Mesenchymal stem cell (in vitro differentiated cells and primary cell): ENCODE measurements around the gene PRKCA.

Experiments used
- DNase-seq: peaks from one replicate; pipeline ENCODE4 v3.0.0-alpha.2; 2013
- H2AFZ ChIP-seq: one replicate; pipeline ENCODE4 v1.6.1; 2013; ENCODE audit warnings: low read depth, mild to moderate bottlenecking, control low read depth, inconsistent platforms, low read length, moderate library complexity
- H2AK5ac ChIP-seq: 2 replicates; pipeline ENCODE4 v1.6.1; 2013; ENCODE audit warnings: low read length, moderate library complexity, mild to moderate bottlenecking, inconsistent platforms; ENCODE audit not compliant: severe bottlenecking
- H2BK120ac ChIP-seq: one replicate; pipeline ENCODE4 v1.6.1; 2013; ENCODE audit warnings: low read depth, mild to moderate bottlenecking, inconsistent platforms, low read length, moderate library complexity
- H2BK12ac ChIP-seq, 2 experiments: one replicate each; pipeline ENCODE4 v1.6.1; 2013; ENCODE audit warnings: inconsistent platforms in 2 of 2, low read length in 2 of 2, mild to moderate bottlenecking in 2 of 2, moderate library complexity in 2 of 2, control low read depth in 1 of 2
- H2BK15ac ChIP-seq: one replicate; pipeline ENCODE4 v1.6.1; 2013; ENCODE audit warnings: mild to moderate bottlenecking, low read depth, inconsistent platforms; ENCODE audit not compliant: poor library complexity, severe bottlenecking
- H2BK5ac ChIP-seq: 2 replicates; pipeline ENCODE4 v1.6.1; 2013; ENCODE audit warnings: low read depth, mild to moderate bottlenecking, low read length, control low read depth, inconsistent platforms; ENCODE audit not compliant: poor library complexity, severe bottlenecking
- H3K14ac ChIP-seq, 2 experiments: one replicate each; pipeline ENCODE4 v1.6.1; 2013; ENCODE audit warnings: inconsistent platforms in 2 of 2, low read length in 2 of 2, control low read depth in 1 of 2, mild to moderate bottlenecking in 1 of 2, moderate library complexity in 1 of 2
- H3K18ac ChIP-seq, 2 experiments: one replicate each; pipeline ENCODE4 v1.6.1; 2013; ENCODE audit warnings: inconsistent platforms in 2 of 2, low read length in 2 of 2, control low read depth in 1 of 2, low read depth in 1 of 2, mild to moderate bottlenecking in 1 of 2
- H3K23ac ChIP-seq, 2 experiments: one replicate each; pipeline ENCODE4 v1.6.1; 2013; ENCODE audit warnings: inconsistent platforms in 2 of 2, low read length in 2 of 2, mild to moderate bottlenecking in 2 of 2, moderate library complexity in 2 of 2, control low read depth in 1 of 2
- H3K27ac ChIP-seq: 2 replicates; pipeline ENCODE4 v1.5.1; 2013; ENCODE audit warnings: mild to moderate bottlenecking, moderate library complexity, low read length, control low read depth, inconsistent platforms; ENCODE audit not compliant: poor library complexity, severe bottlenecking
- H3K27me3 ChIP-seq, 2 experiments: 2 replicates each; pipeline versions ENCODE4 v1.6.1 to v1.7.0; 2013; ENCODE audit warnings: low read length in 2 of 2, mild to moderate bottlenecking in 2 of 2, moderate library complexity in 2 of 2, control low read depth in 1 of 2, inconsistent platforms in 1 of 2; ENCODE audit not compliant: control insufficient read depth in 1 of 2, insufficient read depth in 1 of 2
- H3K36me3 ChIP-seq, 2 experiments: 2 replicates each; pipeline versions ENCODE4 v1.6.1 to v1.7.0; 2013; ENCODE audit warnings: low read length in 2 of 2, control low read depth in 1 of 2, inconsistent platforms in 1 of 2, low read depth in 1 of 2, mild to moderate bottlenecking in 1 of 2; ENCODE audit not compliant: insufficient read depth in 2 of 2, control insufficient read depth in 1 of 2
- H3K4ac ChIP-seq, 2 experiments: one replicate each; pipeline ENCODE4 v1.6.1; 2013; ENCODE audit warnings: inconsistent platforms in 2 of 2, low read length in 2 of 2, mild to moderate bottlenecking in 2 of 2, moderate library complexity in 2 of 2, control low read depth in 1 of 2, low read depth in 1 of 2
- H3K4me1 ChIP-seq: 2 replicates; pipeline ENCODE4 v1.6.1; 2013; ENCODE audit warnings: low read depth, low read length, control low read depth; ENCODE audit not compliant: control insufficient read depth, insufficient read depth
- H3K4me2 ChIP-seq: 2 replicates; pipeline ENCODE4 v1.6.1; 2013; ENCODE audit warnings: low read length, mild to moderate bottlenecking, inconsistent platforms; ENCODE audit not compliant: poor library complexity, severe bottlenecking
- H3K4me3 ChIP-seq, 2 experiments: 2 replicates each; pipeline versions ENCODE4 v1.5.1 to v1.7.0; 2013; ENCODE audit warnings: low read length in 2 of 2, mild to moderate bottlenecking in 2 of 2, control low read depth in 1 of 2, low read depth in 1 of 2; ENCODE audit not compliant: insufficient read depth in 1 of 2
- H3K79me1 ChIP-seq: replicated peaks from 2 replicates; pipeline ENCODE4 v1.6.1; 2013; ENCODE audit warnings: mild to moderate bottlenecking, control low read depth, low read length, inconsistent platforms; ENCODE audit not compliant: poor library complexity, severe bottlenecking
- H3K9ac ChIP-seq: 2 replicates; pipeline ENCODE4 v1.7.0; 2013; ENCODE audit warnings: mild to moderate bottlenecking, low read length, moderate library complexity
- H3K9me3 ChIP-seq: 2 replicates; pipeline ENCODE4 v1.7.0; 2013; ENCODE audit warnings: mild to moderate bottlenecking, low read length; ENCODE audit not compliant: control insufficient read depth
- H4K8ac ChIP-seq: one replicate; pipeline ENCODE4 v1.6.1; 2013; ENCODE audit warnings: inconsistent platforms, mild to moderate bottlenecking, low read length, moderate library complexity
- H4K91ac ChIP-seq: one replicate; pipeline ENCODE4 v1.6.1; 2013; ENCODE audit warnings: mild to moderate bottlenecking, low read length, inconsistent platforms
- WGBS: methylation state at CpG from one replicate; pipeline ENCODE4 v1.1.7; 2013; ENCODE audit warnings: mixed read lengths; 5-methylcytosine and 5-hydroxymethylcytosine counted together

PRKCA gene

DNA sequence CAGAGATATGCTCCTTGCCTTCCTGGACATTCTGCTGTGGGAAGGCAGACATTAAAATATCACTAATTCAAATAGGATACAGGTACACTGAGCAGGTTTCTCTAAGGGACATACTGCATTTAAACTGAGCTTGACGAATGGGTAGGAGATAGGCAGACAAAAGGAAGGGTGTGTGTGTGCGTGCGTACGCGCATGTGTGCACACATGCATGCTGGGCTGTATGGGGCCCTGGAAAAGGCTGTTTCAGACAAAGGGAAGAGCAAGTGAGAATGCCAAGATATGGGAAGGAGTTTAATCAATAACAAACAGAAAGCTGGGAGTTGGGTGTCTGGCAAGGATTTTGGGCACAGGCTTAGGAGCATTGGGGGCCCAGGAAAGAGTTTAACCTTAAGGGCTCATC lies 196.2 kb downstream of the PRKCA start:
- Histone ChIP-seq H3K18ac (peak overlapping the region in 1 of 2 experiments; percentile 37), H2BK5ac (no peak overlapping the region), H2BK12ac (no peak overlapping the region), H3K4me3 (no peak overlapping the region), H3K4ac (no peak overlapping the region), H2AFZ (no peak overlapping the region), H2AK5ac (no peak overlapping the region), H2BK120ac (no peak overlapping the region), H3K14ac (no peak overlapping the region), H3K27me3 (no peaks in the 10 kb centered on the region), H3K9me3 (no peaks in the 10 kb centered on the region), H3K4me2 (no peak overlapping the region), H4K91ac (no peak overlapping the region), H3K36me3 (peaks cover 0 to 3% of the 10 kb centered on the region in 2 experiments), H3K27ac (no peak overlapping the region), H4K8ac (no peak overlapping the region), H2BK15ac (no peak overlapping the region), H3K9ac (no peak overlapping the region), H3K79me1 (peaks cover 33% of the 10 kb centered on the region), H3K23ac (no peak overlapping the region), H3K4me1 (peaks cover 5% of the 10 kb centered on the region)
- DNase-seq, result no peak
- WGBS, result 98% methylated on average over 5 of the region's 5 CpGs

DNA sequence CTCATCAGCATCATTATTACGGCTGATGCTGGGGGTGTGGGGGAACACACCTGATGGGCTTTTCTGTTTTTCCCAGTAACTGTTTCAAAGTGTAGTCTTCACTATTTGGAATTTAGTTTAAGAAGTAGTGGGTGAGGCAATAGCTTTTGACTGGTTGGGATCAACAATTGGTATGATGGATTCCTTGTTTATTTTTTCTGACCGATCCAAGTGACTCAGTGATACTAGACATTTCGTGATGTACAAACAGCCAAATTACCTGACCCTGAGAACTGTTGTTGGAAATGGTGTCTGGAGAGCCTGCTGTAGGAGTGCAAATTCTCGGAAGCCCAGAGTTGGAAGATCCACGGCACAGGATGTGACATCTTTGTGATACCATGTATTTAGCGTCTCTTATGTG lies 204.2 kb downstream of the PRKCA start:
- Histone ChIP-seq H4K91ac (no peak overlapping the region), H3K36me3 (no peaks in the 10 kb centered on the region), H3K9ac (no peak overlapping the region), H3K4me1 (peaks cover 6% of the 10 kb centered on the region), H3K14ac (no peak overlapping the region), H3K27me3 (no peaks in the 10 kb centered on the region), H3K27ac (no peak overlapping the region), H3K4ac (no peak overlapping the region), H3K79me1 (peaks cover 15% of the 10 kb centered on the region), H2AK5ac (peak overlapping the region; percentile 22), H4K8ac (no peak overlapping the region), H3K23ac (no peak overlapping the region), H2AFZ (no peak overlapping the region), H2BK5ac (no peak overlapping the region), H3K18ac (no peak overlapping the region), H3K4me3 (no peak overlapping the region), H3K9me3 (no peaks in the 10 kb centered on the region), H2BK15ac (no peak overlapping the region), H2BK12ac (no peak overlapping the region), H3K4me2 (no peak overlapping the region), H2BK120ac (no peak overlapping the region)
- peak; percentile 81 for DNase-seq
- 44% methylated on average over 6 of the region's 6 CpGs for WGBS

DNA sequence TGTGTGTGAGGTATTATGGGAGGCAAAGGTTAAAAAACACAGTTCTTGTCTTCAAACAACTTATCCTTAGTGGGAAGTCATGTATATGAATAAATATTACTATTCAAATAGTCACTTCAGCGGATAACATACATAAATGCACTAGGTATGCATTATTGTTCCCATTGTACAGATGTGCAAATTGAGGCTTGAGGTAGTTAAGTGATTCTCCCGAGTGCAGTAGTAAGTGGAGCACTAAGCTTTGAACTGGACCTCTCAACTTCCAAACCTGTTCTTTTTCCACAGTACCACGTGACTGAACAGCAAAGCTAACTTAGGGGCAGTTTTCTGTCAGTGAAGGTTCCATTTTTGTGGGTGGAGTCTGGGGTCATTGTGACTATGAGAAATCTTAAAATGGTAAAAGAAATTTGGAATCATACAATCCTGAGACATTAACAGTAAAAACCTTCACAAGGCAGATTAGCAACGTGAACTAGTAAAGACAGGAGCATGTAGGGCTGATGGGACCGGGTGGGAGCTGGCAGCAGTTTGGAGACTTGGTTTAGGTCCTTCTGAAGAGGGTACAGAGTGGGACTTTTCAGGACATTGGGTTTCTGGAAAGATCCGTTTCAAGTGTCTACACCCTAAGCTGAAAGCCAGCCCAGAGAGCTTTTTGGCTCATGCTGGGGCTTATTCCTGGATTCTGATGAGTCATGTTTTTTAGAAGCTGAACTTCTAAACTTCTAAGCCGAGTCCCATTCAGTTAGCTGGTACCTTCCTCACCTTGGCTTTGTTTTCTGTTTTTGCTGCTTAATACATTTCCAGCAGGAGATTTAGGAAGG lies 204.9 kb downstream of the PRKCA start:
- Histone ChIP-seq H2BK5ac (no peak overlapping the region), H3K4me1 (peaks cover 6% of the 10 kb centered on the region), H3K14ac (no peak overlapping the region), H2BK12ac (peak overlapping the region; percentile 47 to 59), H4K8ac (peak overlapping the region; percentile 70), H3K4ac (no peak overlapping the region), H3K18ac (peak overlapping the region; percentile 1 to 86), H3K36me3 (no peaks in the 10 kb centered on the region), H3K23ac (no peak overlapping the region), H3K9ac (peak overlapping the region; percentile 74), H3K27ac (peak overlapping the region; percentile 59), H3K27me3 (no peaks in the 10 kb centered on the region), H3K79me1 (peaks cover 15% of the 10 kb centered on the region), H3K4me2 (no peak overlapping the region), H3K9me3 (no peaks in the 10 kb centered on the region), H2BK120ac (peak overlapping the region; percentile 27), H2AFZ (no peak overlapping the region), H3K4me3 (no peak overlapping the region), H4K91ac (no peak overlapping the region), H2AK5ac (peak overlapping the region; percentile 47), H2BK15ac (no peak overlapping the region)
- DNase-seq, result peak; percentile 72
- 73% methylated on average over 4 of the region's 7 CpGs for WGBS

DNA sequence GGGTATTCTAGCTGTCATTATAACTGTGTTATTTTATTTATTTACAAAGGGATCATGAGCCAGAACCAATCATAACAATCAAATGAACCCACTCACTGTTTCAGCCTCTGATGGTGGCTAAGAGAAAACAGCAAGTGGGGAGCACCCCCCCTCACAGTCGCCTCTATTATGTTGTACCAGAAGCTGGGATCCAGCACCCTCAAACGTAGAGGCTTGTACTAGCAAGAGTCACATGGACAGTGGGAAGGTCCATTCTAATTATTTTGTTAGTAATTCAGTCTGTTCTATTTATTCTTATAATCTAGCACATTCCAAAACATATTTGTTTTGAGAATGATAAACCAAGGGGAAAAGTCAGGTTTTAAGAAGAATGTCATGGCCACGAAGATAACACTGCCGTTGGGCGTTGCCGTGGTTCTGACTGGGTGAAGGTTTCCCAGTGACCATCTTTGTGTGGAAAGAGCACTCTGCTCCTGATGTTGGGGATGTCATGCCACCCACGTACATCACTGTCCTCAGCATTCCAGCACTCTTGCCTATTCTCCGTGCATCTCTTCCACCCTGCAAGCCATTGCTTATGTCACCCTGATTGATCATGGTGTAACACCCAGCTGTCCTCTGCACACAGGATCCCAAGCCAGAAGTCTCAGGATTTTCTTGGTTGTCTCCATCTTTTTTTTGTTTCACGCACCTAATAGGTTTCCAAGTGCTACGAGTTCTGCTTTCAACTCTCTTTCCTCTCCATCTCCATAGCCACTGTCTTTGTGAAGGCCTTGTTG lies 205.8 kb downstream of the PRKCA start:
- H3K4me1 ChIP-seq, result peaks cover 6% of the 10 kb centered on the region
- H3K23ac ChIP-seq, result no peak overlapping the region
- H2BK5ac ChIP-seq, result no peak overlapping the region
- no peak overlapping the region for H3K14ac ChIP-seq
- H3K18ac ChIP-seq, result no peak overlapping the region
- H3K9me3 ChIP-seq, result no peaks in the 10 kb centered on the region
- H2AFZ ChIP-seq, result no peak overlapping the region
- H2BK15ac ChIP-seq, result no peak overlapping the region
- H2AK5ac ChIP-seq, result peak overlapping the region; percentile 19
- no peaks in the 10 kb centered on the region for H3K27me3 ChIP-seq
- H3K27ac ChIP-seq, result peak overlapping the region; percentile 59
- 98% methylated on average over 9 of the region's 10 CpGs for whole genome bisulfite sequencing
- peaks cover 19% of the 10 kb centered on the region for H3K79me1 ChIP-seq
- H3K4me3 ChIP-seq, result no peak overlapping the region
- H2BK120ac ChIP-seq, result no peak overlapping the region
- H4K91ac ChIP-seq, result peak overlapping the region; percentile 0
- peak overlapping the region in 1 of 2 experiments; percentile 19 for H2BK12ac ChIP-seq
- DNase-seq, result no peak
- no peak overlapping the region for H3K4me2 ChIP-seq
- H3K4ac ChIP-seq, result peak overlapping the region in 1 of 2 experiments; percentile 47
- H4K8ac ChIP-seq, result no peak overlapping the region
- no peaks in the 10 kb centered on the region for H3K36me3 ChIP-seq
- peak overlapping the region; percentile 74 for H3K9ac ChIP-seq
